GM12892 (cell line): ENCODE data around the gene EBP.

Experiments
- POLR2AphosphoS5 ChIP-seq: IDR thresholded peaks from 2 replicates; pipeline ENCODE4 v1.6.1; 2011; ENCODE audit warnings: low read depth, low read length, control low read depth
- TAF1 ChIP-seq: IDR thresholded peaks from 2 replicates; pipeline ENCODE4 v1.6.1; 2011; ENCODE audit warnings: low read depth, mild to moderate bottlenecking, control low read depth, low read length, borderline replicate concordance

GRCh38 chrX:48488034-48488433 is 33.6 kb upstream of the EBP start:
- TF ChIP-seq POLR2AphosphoS5: no peak
- no peak for TF ChIP-seq TAF1
